ENCODE results near the gene LRRC46.
A peak's percentile ranks its signal among the peaks of the same experiment; 100 is the strongest.

- peak; percentile 72 for TF ChIP-seq CTCF (IDR thresholded peaks at IDR 0.05; ENCODE audit: low read length)
- TF ChIP-seq EZH2 (IDR thresholded peaks at IDR 0.05; ENCODE audit: borderline replicate concordance, low read length) = no peak
Observed at GRCh38 chr17:47802341-47803022, 29.0 kb upstream of the LRRC46 start.
